Measurements from ENCODE around the gene SLC2A4RG.

SLC2A4RG gene

DNA sequence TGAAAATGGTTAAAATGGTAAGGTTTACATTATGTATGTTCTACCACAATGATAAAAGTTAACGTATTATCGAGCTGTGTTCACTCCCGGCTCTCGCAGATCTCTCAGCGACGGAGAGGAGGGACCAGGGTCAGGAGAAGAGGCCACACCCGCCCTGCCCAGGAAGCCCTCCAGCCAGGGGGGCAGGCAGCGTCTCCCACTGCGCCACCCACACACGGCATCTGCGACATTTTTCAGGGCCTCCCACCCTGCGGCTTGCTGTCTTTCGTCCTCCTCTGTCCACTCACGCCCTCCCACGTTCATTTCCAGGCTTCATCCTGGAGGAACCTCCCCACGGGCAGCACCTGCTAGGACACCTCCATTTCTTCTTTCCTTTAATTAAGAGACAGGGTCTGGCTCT lies 48.2 kb downstream of the SLC2A4RG start:
- H3K4me3 ChIP-seq (ENCODE audit: low read depth, low read length): no peak overlapping the region
- H3K27me3 ChIP-seq (ENCODE audit: insufficient read depth, low read length): no peaks in the 10 kb centered on the region
- no peaks in the 10 kb centered on the region for H3K36me3 ChIP-seq (ENCODE audit: insufficient read depth, low read length)
- H3K4me1 ChIP-seq (ENCODE audit: control insufficient read depth, insufficient read depth, low read length, unreplicated experiment): no peaks in the 10 kb centered on the region
- H3K79me2 ChIP-seq (ENCODE audit: control insufficient read depth, insufficient read depth, low read length, unreplicated experiment): no peaks in the 10 kb centered on the region
- H3K27ac ChIP-seq (ENCODE audit: low read depth, low read length): no peak overlapping the region
- H2AFZ ChIP-seq (ENCODE audit: low read length, unreplicated experiment): no peak overlapping the region

DNA sequence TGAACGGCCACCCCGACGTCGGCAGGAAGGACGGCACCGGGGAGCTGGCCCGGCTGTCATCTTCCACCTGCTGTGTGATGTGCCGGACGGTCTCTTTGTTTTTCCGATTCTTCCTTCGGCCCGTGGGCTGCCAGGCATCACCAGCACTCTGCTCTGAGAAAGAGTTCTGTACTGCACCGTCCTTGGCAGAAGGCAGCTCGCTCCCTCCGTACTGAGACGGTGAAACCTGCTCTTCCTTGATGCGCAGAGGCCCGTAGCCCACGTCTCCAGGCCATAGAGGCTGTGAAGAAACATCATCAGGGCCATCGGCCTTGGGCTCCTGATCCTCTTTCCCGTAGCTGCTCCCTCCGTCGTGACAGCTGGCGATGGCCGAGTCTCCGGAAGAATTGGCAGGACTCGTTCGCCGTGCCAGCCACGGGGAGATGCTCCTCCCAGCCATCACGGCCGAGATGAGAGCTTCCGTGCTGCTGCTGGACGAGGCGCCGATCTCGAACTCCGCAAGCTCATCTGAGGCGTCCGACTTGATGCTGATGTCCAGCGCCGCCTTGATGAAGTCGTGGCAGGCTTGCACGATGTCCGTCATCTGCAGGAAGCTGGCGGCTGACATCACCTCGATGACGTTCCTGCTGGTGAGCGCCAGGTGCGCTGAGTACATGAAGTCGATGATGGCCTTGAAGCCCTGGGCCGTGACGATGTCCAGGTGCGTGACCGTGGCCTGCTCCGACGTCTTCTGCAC lies 50.4 kb downstream of the SLC2A4RG start:
- no peak overlapping the region for H2AFZ ChIP-seq (ENCODE audit: low read length, unreplicated experiment)
- no peaks in the 10 kb centered on the region for H3K79me2 ChIP-seq (ENCODE audit: control insufficient read depth, insufficient read depth, low read length, unreplicated experiment)
- H3K27ac ChIP-seq (ENCODE audit: low read depth, low read length): no peak overlapping the region
- H3K27me3 ChIP-seq (ENCODE audit: insufficient read depth, low read length): no peaks in the 10 kb centered on the region
- no peaks in the 10 kb centered on the region for H3K36me3 ChIP-seq (ENCODE audit: insufficient read depth, low read length)
- no peaks in the 10 kb centered on the region for H3K4me1 ChIP-seq (ENCODE audit: control insufficient read depth, insufficient read depth, low read length, unreplicated experiment)
- no peak overlapping the region for H3K4me3 ChIP-seq (ENCODE audit: low read depth, low read length)

GRCh38 chr20:63790572-63791168 lies 51.1 kb downstream of the SLC2A4RG start:
- no peak overlapping the region for H3K4me3 ChIP-seq (ENCODE audit: low read depth, low read length)
- no peaks in the 10 kb centered on the region for H3K4me1 ChIP-seq (ENCODE audit: control insufficient read depth, insufficient read depth, low read length, unreplicated experiment)
- H3K79me2 ChIP-seq (ENCODE audit: control insufficient read depth, insufficient read depth, low read length, unreplicated experiment): no peaks in the 10 kb centered on the region
- no peaks in the 10 kb centered on the region for H3K36me3 ChIP-seq (ENCODE audit: insufficient read depth, low read length)
- no peaks in the 10 kb centered on the region for H3K27me3 ChIP-seq (ENCODE audit: insufficient read depth, low read length)
- H3K27ac ChIP-seq (ENCODE audit: low read depth, low read length): no peak overlapping the region
- H2AFZ ChIP-seq (ENCODE audit: low read length, unreplicated experiment): no peak overlapping the region

GRCh38 chr20:63791497-63792156 lies 52.1 kb downstream of the SLC2A4RG start:
- Histone ChIP-seq H3K4me3 (ENCODE audit: low read depth, low read length) (no peak overlapping the region), H3K36me3 (ENCODE audit: insufficient read depth, low read length) (no peaks in the 10 kb centered on the region), H3K27ac (ENCODE audit: low read depth, low read length) (no peak overlapping the region), H2AFZ (ENCODE audit: low read length, unreplicated experiment) (no peak overlapping the region), H3K4me1 (ENCODE audit: control insufficient read depth, insufficient read depth, low read length, unreplicated experiment) (no peaks in the 10 kb centered on the region), H3K79me2 (ENCODE audit: control insufficient read depth, insufficient read depth, low read length, unreplicated experiment) (no peaks in the 10 kb centered on the region), H3K27me3 (ENCODE audit: insufficient read depth, low read length) (no peaks in the 10 kb centered on the region)

DNA sequence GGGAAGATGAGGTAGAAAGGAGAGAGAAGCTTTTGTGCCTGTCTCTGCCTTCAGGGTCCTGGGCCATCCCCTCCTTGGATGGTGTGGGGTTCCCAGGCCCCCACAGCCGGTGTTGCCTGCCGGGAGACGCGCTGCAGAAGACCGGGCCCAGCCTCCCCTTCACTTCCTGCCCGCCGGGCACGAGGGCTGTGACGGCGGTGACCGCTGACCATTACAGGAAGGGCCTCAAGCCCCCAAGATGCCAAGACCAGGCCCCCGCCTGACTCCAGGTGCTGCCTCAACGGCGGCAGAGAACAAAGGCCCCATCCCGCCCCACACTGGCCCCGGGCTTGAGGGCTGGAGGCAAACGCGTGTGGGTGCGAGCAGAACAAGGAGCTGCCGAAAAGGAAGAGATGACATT lies 53.3 kb downstream of the SLC2A4RG start:
- no peaks in the 10 kb centered on the region for H3K4me1 ChIP-seq (ENCODE audit: control insufficient read depth, insufficient read depth, low read length, unreplicated experiment)

More for the DNA sequence above, 53.3 kb downstream of the SLC2A4RG start:
- H3K27me3 ChIP-seq (ENCODE audit: insufficient read depth, low read length): no peaks in the 10 kb centered on the region
- H2AFZ ChIP-seq (ENCODE audit: low read length, unreplicated experiment): no peak overlapping the region
- no peak overlapping the region for H3K4me3 ChIP-seq (ENCODE audit: low read depth, low read length)
- H3K36me3 ChIP-seq (ENCODE audit: insufficient read depth, low read length): no peaks in the 10 kb centered on the region
- no peaks in the 10 kb centered on the region for H3K79me2 ChIP-seq (ENCODE audit: control insufficient read depth, insufficient read depth, low read length, unreplicated experiment)
- H3K27ac ChIP-seq (ENCODE audit: low read depth, low read length): no peak overlapping the region
